GM19099 (cell line): Measurements from ENCODE around the gene DDX17.

Source experiments
- POLR2A ChIP-seq: IDR thresholded peaks from 3 replicates; pipeline ENCODE4 v1.6.1; 2011; ENCODE audit warnings: low read depth; ENCODE audit not compliant: insufficient read length; ENCODE audit errors: extremely low read depth

Gene DDX17

DNA sequence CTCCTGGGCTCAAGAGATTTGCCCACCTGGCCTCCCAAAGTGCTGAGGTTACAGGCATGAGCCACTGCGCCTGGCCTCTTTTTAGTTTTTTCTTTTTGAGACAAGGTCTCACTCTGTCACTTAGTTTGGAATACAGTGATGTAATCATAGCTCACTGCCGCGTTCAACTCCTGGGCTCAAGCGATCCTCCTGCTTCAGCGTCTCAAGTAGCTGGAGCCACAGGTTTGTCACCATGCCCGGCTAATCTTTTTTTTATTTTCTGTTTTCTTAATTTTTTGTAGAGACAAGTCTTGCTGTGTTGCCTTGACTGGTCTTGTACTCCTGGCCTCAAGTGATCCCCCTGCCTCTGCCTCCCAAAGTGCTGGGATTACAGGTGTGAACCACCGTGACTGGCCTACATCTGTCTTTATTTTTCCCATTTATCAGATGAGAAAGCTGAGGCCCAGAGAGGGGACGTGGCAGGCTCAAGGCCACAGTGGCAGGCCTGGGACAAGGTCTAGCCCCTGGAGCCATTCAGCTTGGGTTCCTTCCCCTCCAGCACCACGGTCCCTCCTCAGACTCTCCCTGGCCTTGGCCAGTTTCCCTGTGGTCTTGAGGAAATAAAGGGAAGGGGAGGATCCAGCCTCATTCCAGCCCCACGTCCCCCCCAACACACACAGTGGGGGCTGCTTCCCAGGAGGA, 41.0 kb downstream of the DDX17 start:
- no peak for TF ChIP-seq POLR2A

DNA sequence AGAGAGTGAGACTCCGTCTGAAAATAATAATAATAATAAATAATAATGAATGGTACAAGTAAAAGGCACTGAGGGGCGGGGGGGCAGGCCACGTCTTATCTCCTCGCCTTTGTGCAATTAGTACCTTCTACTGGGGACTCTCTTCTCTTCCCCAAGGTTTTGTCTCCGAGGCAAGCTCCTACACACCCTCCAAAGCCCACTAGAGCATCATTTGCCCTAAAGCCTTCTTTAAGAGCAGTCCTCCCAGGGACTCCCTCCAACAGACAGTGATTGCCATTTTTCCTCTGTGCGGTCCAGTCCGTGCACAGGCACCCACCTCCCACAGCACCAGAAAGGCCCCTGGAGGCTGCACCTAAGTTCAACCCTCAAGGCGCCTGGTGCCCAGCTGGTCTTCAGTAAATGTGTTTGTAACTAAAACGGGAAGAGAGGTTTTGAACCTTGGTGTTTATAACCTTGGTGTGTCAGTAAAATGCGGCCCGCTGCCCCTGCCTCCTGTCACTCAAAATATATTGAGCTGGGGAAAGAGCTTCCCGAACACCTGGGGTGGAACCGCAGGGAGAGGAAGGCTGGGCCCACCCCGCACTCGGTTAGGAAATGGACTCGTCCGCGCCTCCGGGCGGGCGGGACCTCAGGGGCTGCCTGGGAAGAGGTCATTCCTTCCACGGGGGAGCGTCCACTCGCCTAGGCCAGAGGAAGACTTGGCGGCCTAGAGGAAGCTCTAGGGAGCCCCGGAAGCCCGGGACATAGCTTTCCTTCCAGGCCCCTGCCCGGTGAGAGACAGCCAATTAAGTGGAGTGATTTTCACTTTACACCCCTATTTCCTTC, 42.9 kb downstream of the DDX17 start:
- no peak for TF ChIP-seq POLR2A

DNA sequence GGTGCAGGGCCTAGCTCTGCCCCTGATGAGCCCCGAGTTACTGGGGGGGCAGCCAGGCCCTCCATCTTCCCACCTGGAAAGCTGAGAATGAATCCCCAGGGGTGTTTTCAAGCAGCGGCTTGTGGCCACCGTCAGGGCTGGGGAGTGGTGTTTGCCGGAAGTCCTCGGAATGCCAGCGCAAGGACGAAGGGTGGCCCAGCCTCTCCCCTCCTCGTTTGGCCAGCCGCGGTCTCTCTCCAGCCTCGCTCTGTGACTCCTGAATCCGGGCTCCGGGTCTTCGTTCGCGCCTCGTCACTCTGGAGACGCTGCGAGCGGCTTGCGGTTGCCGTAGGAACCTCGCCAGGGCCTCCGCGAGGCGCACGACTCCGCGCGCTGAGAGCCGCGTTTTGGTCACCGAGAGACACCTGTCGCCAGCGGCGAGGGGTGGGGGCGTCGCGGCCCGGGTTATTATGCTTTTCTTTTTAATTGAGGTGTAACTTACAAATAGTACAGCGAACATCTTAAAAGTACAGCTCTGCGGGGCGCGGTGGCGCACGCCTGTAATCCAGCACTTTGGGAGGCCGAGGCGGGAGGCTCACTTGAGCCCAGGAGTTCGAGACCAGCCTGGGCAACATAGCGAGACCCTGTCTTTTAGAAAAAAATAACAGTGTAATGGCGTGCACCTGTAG, 44.6 kb downstream of the DDX17 start:
- no peak for TF ChIP-seq POLR2A

DNA sequence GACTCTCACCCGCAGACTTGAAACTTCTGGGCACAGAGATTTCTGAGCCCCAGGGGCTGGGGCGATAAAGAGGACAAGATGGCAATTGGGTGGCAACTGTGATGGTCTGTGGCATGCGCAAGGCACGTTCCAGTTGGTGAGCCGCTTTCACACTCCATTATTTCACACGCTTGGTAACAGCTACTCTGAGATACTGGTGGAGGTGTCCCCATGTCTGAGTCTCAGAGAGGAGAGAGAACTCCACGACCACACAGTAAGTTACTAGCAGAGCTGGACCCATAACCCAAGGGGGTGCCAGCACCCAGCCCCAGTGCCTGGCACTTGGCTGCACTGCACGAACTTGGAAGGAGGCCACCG, 45.1 kb downstream of the DDX17 start:
- no peak for TF ChIP-seq POLR2A

- TF ChIP-seq POLR2A: no peak
Measured at GRCh38 chr22:38460426-38460840, 45.7 kb downstream of the DDX17 start.

- no peak for TF ChIP-seq POLR2A
Measured at GRCh38 chr22:38456841-38457699, 49.0 kb downstream of the DDX17 start.

- TF ChIP-seq POLR2A: no peak
Measured at GRCh38 chr22:38456272-38456835, 49.8 kb downstream of the DDX17 start.

GRCh38 chr22:38455530-38456271, 50.4 kb downstream of the DDX17 start:
- no peak for TF ChIP-seq POLR2A

GRCh38 chr22:38455076-38455529, 51.0 kb downstream of the DDX17 start, which contains the start of gene KCNJ4:
Gene KCNJ4 (minus strand): TSS chr22:38455199. CDS start chr22:38428132, 27,067 bp downstream.
- no peak for TF ChIP-seq POLR2A

DNA sequence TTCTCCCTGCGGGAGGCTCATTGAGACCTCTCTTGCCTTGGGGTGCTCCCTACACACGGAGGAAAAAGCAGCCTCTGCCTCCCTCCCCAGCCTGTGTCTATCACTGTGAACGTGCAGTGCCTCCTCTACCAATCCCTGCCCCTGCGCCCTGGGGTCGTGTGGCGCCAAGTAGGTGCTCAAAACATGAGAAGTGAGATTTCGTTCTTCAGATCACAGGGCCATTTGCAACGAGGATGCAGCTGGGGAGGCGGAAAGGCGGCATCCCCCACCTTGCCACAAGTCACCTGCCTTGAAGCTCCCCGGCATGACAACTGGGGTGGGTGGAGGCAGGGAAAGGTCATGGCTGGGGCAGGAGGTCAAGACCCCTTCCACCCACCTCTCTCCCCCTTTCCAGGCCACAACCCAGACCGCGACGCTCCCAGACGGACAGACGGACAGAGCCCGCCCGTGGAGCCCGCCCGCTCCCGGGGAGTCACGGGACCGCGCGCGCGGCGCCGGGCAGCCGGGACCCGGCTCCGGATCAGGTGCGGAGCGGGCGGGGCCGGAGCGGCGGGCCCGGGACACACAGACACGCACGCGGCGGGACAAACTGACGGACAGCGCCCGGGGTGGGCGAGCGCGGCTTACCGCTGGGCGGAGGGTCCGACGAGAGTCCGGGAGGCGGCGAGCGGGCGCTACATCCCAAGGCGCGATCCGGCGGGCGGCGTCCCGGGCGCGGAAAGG, 51.6 kb downstream of the DDX17 start:
- TF ChIP-seq POLR2A: no peak

- TF ChIP-seq POLR2A: no peak
Measured at GRCh38 chr22:38453996-38454352, 52.1 kb downstream of the DDX17 start.

GRCh38 chr22:38453066-38453672, 52.9 kb downstream of the DDX17 start:
- TF ChIP-seq POLR2A: no peak
